Stimulated activated CD8-positive, alpha-beta memory T cell treated with anti-CD3 and anti-CD28 coated beads, Interleukin-4, amount 100 ng/mL, for 24 hours (primary cell): Measurements from ENCODE around the gene YIF1B.

Experiments used
- DNase-seq: peaks from one replicate; pipeline ENCODE4 v3.0.0-alpha.2; 2020; ENCODE audit warnings: low read depth

Gene YIF1B

DNA sequence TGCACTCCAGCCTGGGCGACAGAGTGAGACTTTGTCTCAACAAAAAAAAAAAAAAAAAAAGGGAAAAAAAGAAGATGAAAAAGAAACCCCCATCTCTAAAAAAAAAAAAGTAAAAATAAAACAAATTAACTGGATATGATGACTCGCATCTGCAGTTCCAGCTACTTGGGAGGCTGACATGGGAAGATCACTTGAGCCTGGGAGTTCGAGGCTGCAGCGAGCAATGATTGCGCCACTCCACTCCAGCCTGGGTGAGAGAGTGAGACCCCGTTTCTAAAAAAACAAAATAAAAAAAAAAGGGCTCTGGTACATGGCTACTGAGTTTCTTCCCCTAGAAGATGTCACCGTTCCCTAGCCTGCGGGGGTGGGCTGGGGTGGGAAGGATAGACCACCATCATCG lies 17.5 kb upstream of the YIF1B start:
- no peak for DNase-seq

DNA sequence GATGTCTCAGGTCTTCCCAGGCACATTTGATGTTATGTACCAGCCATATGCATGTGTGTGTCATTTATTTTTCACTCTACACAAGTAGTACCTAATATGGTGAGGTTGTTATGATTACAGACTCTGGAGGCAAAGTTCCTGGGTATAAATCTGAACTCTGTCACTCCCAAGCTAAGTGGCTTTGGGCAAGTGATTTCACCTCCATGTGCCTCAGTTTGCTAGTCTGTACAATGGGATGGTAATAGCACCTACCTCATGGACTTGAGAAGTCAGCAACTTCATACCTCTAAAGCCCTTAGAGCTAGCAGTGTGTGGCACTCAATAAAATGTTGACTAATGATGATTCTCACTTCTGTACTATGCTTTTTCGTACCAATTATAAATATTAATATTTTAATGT lies 16.0 kb upstream of the YIF1B start:
- no peak for DNase-seq

DNA sequence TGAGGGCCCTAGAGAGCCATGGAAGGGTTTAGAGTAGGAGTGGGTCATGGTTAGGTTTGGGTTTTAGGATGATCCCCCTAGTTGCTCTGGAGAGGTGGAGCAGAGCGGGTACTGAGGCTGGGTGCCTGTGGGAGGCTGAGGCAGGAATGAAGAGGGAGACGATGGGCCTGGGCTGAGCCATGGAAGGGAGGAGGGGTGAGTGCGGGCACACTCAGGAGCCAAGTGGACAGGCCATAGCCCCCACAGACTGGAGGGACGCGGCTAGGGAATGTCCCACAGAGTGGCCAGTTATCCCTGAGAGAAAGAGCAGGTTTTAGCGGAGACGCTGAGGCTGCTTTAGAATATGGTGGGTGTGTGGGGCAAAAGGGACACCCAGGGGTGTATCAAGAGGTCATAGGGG lies 13.9 kb upstream of the YIF1B start:
- DNase-seq = no peak

DNA sequence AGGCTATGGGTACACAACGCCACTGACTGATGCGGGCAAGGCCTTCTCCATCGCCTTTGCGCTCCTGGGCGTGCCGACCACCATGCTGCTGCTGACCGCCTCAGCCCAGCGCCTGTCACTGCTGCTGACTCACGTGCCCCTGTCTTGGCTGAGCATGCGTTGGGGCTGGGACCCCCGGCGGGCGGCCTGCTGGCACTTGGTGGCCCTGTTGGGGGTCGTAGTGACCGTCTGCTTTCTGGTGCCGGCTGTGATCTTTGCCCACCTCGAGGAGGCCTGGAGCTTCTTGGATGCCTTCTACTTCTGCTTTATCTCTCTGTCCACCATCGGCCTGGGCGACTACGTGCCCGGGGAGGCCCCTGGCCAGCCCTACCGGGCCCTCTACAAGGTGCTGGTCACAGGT lies 10.8 kb upstream of the YIF1B start:
- no peak for DNase-seq

DNA sequence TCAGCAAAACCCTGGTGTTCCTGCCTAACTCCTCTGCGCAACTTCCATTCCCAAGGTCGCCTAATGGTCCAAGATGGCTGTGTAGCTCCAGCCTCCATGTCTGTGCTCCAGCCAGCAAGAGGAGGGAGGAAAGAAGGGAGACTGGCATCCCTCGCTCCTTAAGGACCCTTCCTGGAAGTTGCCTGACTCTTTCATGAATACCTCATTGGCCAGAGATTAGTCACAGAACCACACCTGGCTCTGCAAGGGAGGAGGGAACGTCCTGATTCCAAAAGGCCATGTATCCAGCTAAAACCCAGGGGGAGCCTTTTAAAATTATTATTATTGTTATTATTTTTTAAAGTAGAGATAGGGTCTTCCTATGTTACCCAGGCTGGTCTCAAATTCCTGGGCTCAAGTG lies 8.7 kb upstream of the YIF1B start:
- no peak for DNase-seq

DNA sequence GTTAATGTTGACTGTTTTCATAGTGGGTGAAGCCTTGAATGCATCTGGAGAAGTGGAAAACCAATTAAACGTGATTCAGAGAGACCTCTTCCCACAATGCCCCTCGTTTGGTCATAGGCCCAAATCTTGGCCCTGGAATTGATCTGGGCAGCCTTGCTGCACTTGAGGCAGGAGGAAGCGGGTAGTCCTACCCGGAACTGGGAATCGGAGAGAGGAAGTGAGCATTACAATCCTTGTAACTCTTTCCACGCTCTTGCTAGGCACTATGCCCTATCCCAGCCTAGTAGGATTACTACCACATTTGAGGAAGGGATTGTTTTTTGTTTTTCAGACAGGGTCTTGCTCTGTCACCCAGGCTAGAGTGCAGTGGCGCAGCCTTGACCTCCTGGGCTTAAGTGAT lies 7.5 kb upstream of the YIF1B start:
- DNase-seq = no peak

DNA sequence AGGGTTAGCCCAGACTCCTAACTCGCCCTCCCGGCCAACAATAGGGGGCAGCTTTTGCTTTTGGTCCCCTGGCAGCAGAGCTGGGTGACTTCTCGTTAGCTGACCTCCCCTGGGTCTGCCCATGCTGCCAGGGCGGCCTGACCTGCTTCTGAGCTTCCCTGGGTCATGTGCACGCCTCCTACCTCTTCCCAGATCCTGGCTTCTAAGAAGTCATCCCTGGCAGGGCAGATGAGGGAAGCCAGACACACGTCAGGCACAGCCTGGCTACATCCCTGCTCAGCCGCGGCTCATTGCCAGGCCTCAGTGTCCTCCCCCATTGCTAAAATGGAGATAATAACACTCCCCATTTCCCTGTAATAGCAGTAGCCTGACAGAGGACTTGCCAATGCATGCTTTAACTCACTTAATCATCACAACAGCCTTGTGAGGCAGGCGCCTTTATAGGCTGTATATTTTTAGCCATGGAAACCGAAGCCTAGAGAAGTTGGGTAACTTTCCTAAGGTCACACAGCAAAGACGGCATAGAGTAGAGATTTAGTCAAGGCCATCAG lies 6.0 kb upstream of the YIF1B start:
- no peak for DNase-seq

DNA sequence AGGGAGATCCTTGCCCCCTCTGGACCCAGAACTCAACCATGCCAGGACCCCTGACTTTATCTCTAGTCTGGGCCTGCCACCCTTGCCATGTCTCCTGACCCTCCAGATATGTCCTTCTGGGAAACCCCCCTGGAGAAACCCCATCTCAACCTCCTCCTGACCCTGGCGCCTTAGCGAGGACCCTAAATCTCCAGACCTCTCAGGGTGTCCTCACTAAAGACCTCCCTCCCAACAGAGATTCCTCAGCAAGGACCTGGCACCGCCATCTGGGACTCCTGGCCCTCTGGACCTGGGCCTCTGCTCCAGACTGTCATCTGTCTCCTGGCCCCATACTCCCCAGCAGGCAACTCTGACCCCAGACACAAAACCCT lies 5.2 kb upstream of the YIF1B start:
- DNase-seq = no peak

DNA sequence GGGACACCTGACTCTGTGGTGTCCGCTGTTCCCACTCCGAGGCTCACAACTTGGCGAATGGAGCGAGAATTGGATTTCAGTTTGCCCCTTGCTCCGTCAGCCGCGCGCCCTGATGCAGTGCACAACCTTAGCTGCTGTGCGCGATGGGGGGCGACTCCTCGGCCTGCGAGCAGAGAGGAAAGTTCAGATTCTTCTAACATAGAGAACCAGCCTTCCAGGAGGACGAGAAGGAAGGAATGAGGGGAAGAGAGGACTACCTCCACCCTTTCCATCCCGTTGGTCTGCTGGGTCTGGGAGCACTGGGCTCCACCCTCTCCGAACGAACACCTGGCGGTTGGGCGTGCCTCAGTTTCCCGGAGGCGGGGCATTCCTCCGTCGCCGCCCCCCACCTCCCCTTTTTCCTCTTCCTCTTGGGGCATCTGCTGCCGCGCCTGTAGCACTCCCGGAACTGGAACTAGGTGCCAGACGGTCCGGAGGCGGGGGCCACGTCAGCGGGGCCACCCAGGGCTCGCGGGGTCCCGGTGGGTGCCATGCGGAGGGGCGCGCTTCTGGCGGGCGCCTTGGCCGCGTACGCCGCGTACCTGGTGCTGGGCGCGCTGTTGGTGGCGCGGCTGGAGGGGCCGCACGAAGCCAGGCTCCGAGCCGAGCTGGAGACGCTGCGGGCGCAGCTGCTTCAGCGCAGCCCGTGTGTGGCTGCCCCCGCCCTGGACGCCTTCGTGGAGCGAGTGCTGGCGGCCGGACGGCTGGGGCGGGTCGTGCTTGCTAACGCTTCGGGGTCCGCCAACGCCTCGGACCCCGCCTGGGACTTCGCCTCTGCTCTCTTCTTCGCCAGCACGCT lies 3.9 kb upstream of the YIF1B start, which contains the start of gene KCNK6:
KCNK6 (plus strand) TSS at position 425 of the 838 bp plus-strand sequence; CDS start at position 531, 106 bp downstream.
- DNase-seq = peak; percentile 49

DNA sequence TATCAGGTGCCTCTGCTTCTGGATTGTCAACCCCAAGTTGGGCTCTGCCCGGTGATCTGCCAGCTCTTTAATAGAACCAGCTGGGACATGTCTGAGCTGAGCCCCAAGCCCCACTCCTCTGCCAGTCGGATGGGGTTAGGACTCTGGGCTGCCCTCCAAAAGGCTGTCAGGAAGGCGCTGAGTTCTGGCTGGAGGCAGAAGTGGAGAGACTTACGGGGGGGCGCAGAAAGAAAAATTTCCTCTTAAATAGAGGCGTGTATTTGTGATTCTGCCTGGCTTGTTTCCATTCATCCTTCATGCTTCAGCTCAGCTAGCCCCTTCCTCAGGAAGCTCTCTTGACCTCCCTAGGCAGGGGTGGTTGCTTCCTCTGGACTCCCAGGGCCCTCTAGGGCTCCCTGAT lies 2.9 kb upstream of the YIF1B start:
- no peak for DNase-seq

DNA sequence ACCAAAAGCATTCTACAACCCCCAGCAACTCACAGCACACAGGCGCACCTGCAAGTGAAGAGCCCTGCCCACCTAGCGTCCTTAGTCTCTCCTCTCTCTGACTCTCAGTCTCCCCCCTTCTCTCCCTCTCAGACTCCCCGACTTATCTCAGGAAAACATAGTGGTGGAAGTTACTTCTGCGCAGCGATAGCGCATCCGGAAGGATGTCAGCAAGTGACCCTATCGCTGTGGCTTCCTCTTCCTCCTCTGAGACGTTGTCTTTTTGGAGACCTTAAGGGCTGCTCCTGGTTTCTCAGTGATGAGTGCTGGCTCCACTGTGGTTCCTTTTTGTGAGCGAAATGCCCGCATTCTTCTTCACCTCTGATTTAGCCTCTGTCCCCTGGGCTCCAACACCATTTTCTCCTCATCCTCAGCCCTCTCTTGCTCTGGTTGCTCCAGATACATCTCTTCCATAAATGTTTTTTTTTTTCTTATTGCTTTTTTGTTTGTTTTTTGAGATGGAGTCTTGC lies 1.4 kb upstream of the YIF1B start:
- DNase-seq = no peak

DNA sequence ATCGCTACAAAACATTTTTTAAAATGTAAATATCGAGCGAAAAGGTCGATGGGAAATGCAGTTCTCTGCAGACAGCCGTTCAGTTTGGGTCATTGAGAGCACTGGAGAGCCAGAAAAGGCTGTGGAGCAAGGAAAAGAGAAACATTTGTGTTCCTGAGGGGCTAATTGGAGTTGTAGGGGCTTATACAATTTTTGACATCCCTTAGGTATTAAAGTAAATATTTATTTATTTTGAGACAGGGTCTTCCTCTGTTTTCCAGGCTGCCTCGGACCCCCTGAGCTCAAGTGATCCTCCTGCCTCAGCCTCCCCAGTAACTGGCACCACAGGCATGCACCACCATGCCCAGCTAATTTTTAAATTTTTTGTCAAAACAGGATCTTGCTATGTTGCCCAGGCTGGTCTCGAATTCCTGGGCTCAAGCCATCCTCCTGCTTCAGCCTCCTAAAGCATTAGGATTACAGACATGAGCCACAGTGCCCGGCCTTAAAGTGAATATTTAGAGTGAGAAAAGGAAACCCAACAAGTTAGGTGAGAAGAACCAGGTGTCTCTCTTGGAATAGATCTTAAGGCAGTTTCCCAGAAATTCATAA lies 825 bp upstream of the YIF1B start:
- no peak for DNase-seq

DNA sequence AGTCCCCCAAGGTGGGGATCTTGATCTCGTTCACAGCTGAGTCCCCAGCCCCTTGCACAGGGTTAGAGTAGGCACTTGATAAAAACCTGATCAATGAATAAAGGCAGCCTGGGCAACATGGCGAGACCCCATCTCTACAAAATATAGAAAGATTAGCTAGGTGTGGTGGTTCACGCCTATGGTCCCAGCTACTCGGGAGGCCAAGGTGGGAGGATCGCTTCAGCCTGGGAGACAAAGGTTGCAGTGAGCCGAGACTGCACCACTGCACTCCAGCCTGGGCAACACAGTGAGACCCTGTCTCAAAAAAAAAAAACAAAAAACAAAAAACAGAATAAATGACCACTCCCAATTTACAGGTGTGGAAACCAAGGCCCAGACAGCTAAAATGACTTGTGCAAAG lies 4.8 kb downstream of the YIF1B start:
- DNase-seq = no peak

DNA sequence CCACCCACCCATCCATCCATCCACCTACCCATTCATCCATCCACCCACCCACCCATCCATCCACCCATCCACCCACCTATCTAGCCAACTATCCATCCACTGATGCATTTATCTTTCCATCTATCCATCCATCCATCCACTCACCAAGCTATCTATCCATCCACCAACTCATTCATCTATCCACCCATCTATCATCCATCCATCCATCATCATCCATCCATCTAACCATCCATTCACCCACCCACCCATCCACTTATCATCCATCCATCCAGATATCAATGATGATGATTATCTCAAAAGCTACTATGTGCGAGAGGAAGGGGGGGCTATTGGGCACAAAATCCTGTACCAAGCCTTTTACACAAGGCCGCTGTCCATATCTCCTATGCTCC lies 5.5 kb downstream of the YIF1B start:
- DNase-seq = no peak

DNA sequence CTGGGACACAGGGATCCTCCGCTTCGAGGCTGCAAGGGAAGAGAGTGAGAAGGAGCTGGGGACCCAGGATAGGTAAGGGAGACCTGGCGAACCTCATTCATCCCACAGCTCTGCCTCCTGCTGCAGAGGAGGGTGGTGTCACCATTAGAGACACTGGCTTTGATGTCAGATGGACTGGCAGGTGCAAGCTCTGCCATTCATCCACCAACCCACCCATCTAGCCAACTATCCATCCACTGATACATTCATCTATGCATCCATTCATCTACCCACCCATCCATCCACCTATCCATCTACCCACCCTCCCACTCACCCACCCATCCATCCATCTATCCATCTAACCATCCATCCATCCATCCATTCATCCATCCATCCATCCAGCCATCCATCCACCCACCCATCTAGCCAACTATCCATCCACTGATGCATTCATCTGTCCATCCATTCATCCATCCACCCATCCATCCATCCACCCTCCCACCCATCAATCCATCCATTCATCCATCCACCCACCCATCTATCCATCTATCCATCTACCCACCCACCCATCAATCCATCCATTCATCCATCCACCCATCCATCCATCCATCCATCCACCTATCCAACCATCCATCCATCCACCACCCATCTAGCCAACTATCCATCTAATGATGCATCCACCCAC lies 6.0 kb downstream of the YIF1B start:
- DNase-seq = no peak

DNA sequence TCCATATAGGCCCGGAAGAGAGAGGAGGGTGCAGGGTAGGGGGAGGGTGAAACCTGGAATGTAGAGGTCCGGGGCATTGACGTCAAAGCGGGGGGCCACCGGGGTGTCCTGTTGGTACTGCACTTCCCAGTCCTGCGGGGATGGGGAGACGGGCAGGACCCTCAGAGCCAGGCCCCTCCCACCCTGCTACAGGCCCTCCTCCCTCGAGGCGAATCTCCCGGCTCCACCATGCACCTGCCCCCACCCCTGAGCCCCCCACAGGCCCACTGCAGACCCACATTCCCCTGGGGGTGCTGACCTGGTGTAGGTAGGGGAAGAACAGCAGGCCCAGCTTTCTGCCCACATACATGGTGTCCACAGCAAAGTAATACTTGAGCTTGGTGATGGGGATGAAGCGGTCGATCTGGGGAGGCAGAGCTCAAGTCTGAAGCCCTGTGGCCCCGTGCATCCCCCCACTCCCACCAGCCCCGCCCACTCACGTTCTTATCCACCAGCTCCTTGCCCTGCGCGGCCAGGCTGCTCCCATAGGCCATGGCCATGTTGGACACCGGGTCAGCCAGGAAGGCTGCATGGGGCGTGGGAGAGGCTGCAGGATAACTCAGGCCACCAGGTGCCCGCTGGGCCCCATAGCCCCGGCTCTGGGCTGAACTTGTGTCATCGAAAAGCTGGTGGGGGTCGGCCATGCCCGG lies 6.7 kb downstream of the YIF1B start:
- no peak for DNase-seq

DNA sequence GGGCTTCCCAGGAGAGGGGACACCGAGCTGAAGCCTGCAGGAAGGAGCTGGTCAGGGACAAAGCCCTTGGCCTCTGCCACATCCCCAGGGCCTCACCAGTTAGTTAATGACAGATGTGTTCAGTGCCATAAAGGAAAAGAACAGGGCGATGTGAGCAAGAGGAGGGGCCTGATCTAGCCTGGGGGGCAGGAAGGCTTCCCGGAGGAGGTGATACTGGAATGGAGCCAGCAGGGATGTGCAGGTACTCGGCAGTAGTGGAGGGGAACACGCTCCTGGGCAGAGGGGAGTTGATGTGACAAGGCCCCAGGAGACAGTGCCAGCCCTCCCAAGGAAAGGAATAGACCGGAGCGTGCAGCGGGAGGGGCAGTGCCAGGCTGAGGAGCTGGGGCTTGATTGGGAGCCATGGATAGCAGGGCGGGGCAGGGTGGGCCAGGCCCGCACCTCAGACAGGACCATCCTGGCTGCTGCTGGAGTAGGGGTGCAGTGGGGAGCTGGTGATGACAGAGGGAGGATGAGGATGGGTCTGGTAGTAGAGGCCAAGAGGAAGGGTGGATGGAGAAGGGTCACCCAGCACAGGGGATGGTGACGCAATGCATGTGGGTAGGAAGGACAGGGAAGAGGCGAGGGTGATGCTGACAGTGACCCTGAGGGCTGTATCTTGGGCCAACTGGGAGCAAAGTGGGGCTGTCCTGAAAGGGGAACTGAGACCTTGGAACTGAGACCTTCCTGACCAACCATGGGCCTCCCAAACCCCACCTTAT lies 7.6 kb downstream of the YIF1B start:
- DNase-seq = no peak

DNA sequence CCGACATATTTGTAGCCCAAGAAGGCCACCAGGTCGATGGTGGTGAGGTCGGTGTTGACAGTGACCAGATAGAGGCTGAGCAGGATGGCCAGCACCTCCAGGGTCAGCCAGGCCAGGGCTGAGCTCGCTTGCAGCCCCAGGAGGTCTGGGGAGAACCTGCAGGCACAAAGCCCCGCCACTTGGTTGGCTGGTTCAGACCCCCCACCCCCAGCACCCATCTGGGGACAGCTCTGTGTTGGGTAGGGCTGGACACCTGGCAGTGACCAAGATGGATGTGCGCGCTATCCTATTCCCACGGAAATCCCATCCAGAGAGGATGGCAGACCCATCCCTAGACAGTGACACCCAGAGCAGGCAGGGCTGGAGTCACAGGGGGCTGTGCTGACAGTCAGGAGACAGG lies 8.2 kb downstream of the YIF1B start:
- DNase-seq = no peak

DNA sequence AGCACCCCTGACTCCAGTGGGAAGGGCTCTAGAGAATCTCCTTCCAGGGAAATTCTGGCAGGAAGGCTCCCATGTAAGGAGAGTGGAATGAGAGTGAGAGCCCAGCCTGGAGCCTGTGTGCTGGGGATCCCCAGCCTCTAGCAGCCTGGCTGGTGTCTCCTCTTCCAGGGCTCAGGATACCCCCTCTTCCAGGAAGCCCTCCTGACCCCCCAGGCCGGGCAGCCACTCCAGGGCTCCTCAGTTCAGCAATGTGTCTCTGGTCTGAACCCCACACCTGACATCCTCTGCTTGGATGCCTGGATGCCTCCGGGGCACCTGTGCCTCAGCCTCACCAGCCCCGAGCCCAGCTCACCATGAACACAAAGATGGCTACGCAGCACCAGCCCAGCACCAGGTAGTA lies 8.7 kb downstream of the YIF1B start:
- no peak for DNase-seq

DNA sequence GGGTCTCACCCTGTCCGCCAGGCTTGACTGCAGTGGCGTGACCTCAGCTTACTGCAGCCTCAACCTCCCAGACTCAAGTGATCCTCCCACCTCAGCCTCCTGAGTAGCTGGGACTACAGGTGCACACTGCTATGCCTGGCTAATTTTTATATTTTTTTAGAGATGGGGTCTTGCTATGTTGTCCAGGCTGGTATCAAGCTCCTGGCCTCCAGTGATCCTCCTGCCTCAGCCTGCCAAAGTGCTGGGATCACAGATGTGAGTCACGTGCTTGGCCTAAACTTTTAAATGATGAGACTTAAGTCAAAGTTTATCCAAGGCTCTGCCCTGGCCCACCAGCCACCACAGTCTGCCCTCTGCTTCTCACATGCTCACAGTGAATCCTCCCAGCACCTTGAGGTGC lies 9.5 kb downstream of the YIF1B start:
- no peak for DNase-seq

DNA sequence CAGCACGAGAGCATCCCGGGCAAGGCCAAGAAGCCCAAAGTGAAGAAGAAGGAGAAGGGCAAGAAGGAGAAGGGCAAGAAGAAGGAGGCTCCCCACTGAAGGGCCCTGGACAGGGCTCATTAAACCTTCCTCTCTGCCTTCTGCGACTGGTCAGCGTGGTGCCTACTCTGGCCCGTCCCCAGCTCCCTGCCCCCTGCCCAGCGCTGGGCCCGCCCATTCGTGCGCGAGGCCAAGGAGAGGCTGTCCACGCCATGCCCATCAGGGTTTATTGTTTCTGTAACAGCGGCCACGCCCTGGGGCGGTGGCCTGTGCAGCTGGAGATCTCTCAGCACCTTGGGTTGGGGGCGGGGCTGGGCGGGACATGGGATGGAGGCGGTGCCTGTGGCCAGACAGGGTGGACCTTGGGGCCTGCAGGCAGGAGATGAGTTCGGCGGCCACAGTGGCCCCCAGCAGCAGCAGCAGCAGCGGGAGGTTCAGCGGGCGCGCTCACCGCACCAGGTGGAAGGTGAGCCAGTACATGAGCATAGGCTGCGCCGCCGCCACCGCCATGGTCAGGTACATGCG lies 10.8 kb downstream of the YIF1B start:
- no peak for DNase-seq
